Common myeloid progenitor, CD34-positive (primary cell): ENCODE data around the gene SLC17A9. TPM values are rescaled to one million over a fixed set of nuclear protein-coding genes. Genes with fewer than 3 reads are reported as not detected.

ENCODE experiments used
- CTCF ChIA-PET: fragments of 350-600 bp; sonication (Branson Sonifier 250); formaldehyde crosslinking; loops from one replicate; lab custom pipeline; 2021; ENCODE audit warnings: antibody characterized with exemption; lab: Charles Lee
- POLR2A ChIA-PET: fragments of 350-600 bp; sonication (Branson Sonifier 250); formaldehyde crosslinking; loops from one replicate; lab custom pipeline; 2021; ENCODE audit warnings: antibody characterized with exemption; lab: Charles Lee
- DNase-seq, 3 donors: peaks; one replicate each; pipeline versions ENCODE4 v3.0.0 to v3.0.0-alpha.2; 2013
- H3K27ac ChIP-seq, 2 experiments: 1 replicate in 1 of 2; 2 replicates in 1 of 2; pipeline ENCODE4 v1.7.0; 2013; ENCODE audit warnings: inconsistent platforms in 2 of 2, low read length in 2 of 2, mild to moderate bottlenecking in 2 of 2, low read depth in 1 of 2, moderate library complexity in 1 of 2; ENCODE audit not compliant: severe bottlenecking in 2 of 2, insufficient read depth in 1 of 2, poor library complexity in 1 of 2
- H3K27me3 ChIP-seq, 5 experiments: replicated peaks in 2 of 5; 1 replicate in 3 of 5; 2 replicates in 2 of 5; pipeline versions ENCODE4 v1.6.1 to v1.7.0; 2013; ENCODE audit warnings: low read length in 4 of 5, mild to moderate bottlenecking in 2 of 5, moderate library complexity in 2 of 5, inconsistent platforms in 1 of 5; ENCODE audit not compliant: insufficient read depth in 5 of 5, control insufficient read depth in 4 of 5
- H3K36me3 ChIP-seq, 4 experiments: 1 replicate in 2 of 4; 2 replicates in 2 of 4; pipeline versions ENCODE4 v1.6.1 to v1.7.0; 2013; ENCODE audit warnings: low read length in 3 of 4, control low read depth in 1 of 4, mild to moderate bottlenecking in 1 of 4; ENCODE audit not compliant: control insufficient read depth in 4 of 4, insufficient read depth in 4 of 4
- H3K4me1 ChIP-seq, 4 experiments: 1 replicate in 3 of 4; 2 replicates in 1 of 4; pipeline versions ENCODE4 v1.6.1 to v1.7.1; 2013; ENCODE audit warnings: low read length in 3 of 4, mild to moderate bottlenecking in 3 of 4, control low read depth in 1 of 4, inconsistent platforms in 1 of 4, moderate library complexity in 1 of 4; ENCODE audit not compliant: control insufficient read depth in 4 of 4, insufficient read depth in 4 of 4; ENCODE audit errors: control extremely low read depth in 1 of 4
- H3K4me3 ChIP-seq, 7 experiments: 1 replicate in 4 of 7; 2 replicates in 3 of 7; pipeline versions ENCODE4 v1.5.1 to v1.7.0; 2013; ENCODE audit warnings: mild to moderate bottlenecking in 7 of 7, low read length in 6 of 7, moderate library complexity in 6 of 7, inconsistent platforms in 2 of 7, low read depth in 2 of 7, control low read depth in 1 of 7; ENCODE audit not compliant: insufficient read depth in 4 of 7, control insufficient read depth in 1 of 7; ENCODE audit errors: extremely low read depth in 1 of 7
- H3K9me3 ChIP-seq, 5 experiments: 1 replicate in 4 of 5; 2 replicates in 1 of 5; pipeline versions ENCODE4 v1.6.1 to v1.7.1; 2013; ENCODE audit warnings: low read length in 4 of 5, mild to moderate bottlenecking in 2 of 5, inconsistent platforms in 1 of 5, low read depth in 1 of 5, moderate library complexity in 1 of 5; ENCODE audit not compliant: control insufficient read depth in 4 of 5, insufficient read depth in 2 of 5; ENCODE audit errors: control extremely low read depth in 1 of 5
- WGBS: methylation state at CpG from one replicate; pipeline ENCODE4 v1.1.5; 2013; ENCODE audit not compliant: insufficient coverage; 5-methylcytosine and 5-hydroxymethylcytosine counted together
- polyA plus RNA-seq: library from polyadenylated mRNA; unstranded; fragments of 120-200 nt; gene quantifications from one replicate; pipeline ENCODE4 v1.2.1, GENCODE V29; 2013

The SLC17A9 gene
- 41.8 TPM for polyA plus RNA-seq

GRCh38 chr20:62952373-62952967 is at the start of gene SLC17A9:
Gene SLC17A9 (plus strand): TSS chr20:62952709. CDS start chr20:62952831, 122 bp downstream.
- POLR2A ChIA-PET: no interaction called here
- CTCF ChIA-PET: interaction anchor here (1.2 to 2.5 kb wide), 3 partner anchors 11 to 16 kb away, joined by 3 to 10 read pairs (median 4); partner anchors contain the start of gene GID8
- H3K27me3 ChIP-seq: no peaks in the 10 kb centered on the region
- H3K4me3 ChIP-seq: peak within 1 kb of the TSS; percentile 23 to 90 (median 67)
- peak in 2 of 3 donors; percentile 57 to 70 for DNase-seq
- WGBS: under 1% methylated on average over 25 of the region's 37 CpGs
- peaks cover 0 to 9% (median 4%) of the 10 kb centered on the region in 5 experiments for H3K9me3 ChIP-seq
- peaks cover 5 to 52% (median 37%) of the 10 kb centered on the region in 4 experiments for H3K36me3 ChIP-seq
- peaks cover 2 to 61% (median 56%) of the 10 kb centered on the region in 4 experiments for H3K4me1 ChIP-seq
- peak within 1 kb of the TSS; percentile 76 to 83 for H3K27ac ChIP-seq

GRCh38 chr20:62902926-62903615 is 49.4 kb upstream of the SLC17A9 start:
- ChIA-PET POLR2A (interaction anchor here (1.1 to 1.2 kb wide), 2 partner anchors 11 to 12 kb away, joined by 3 to 4 read pairs; no protein-coding TSS in a partner anchor), CTCF (interaction anchor here (0.9 to 8.4 kb wide), 14 partner anchors 9 to 106 kb away, joined by 3 to 155 read pairs (median 4); partner anchors contain the start of gene DIDO1)
- Histone ChIP-seq H3K4me3 (no peak overlapping the region), H3K9me3 (no peaks in the 10 kb centered on the region), H3K4me1 (peaks cover 0 to 15% (median 8%) of the 10 kb centered on the region in 4 experiments), H3K36me3 (peaks cover 13 to 77% (median 59%) of the 10 kb centered on the region in 4 experiments), H3K27me3 (no peaks in the 10 kb centered on the region), H3K27ac (no peak overlapping the region)
- no CpG with 5 or more reads among the region's 7 CpGs for WGBS
- DNase-seq: no peak

GRCh38 chr20:62905536-62906117 is 46.9 kb upstream of the SLC17A9 start:
- H3K27ac ChIP-seq: no peak overlapping the region
- H3K4me1 ChIP-seq: peaks cover 0 to under 1% (median under 1%) of the 10 kb centered on the region in 4 experiments

GRCh38 chr20:62906209-62906608 is 46.3 kb upstream of the SLC17A9 start:
- Histone ChIP-seq H3K4me1 (no peaks in the 10 kb centered on the region), H3K9me3 (no peaks in the 10 kb centered on the region), H3K27ac (no peak overlapping the region), H3K27me3 (no peaks in the 10 kb centered on the region), H3K4me3 (no peak overlapping the region), H3K36me3 (peaks cover 18 to 99% (median 83%) of the 10 kb centered on the region in 4 experiments)
- POLR2A ChIA-PET: no interaction called here
- WGBS: 95% methylated on average over 16 of the region's 16 CpGs
- no peak for DNase-seq
- CTCF ChIA-PET: interaction anchor here (1.4 to 7.7 kb wide), 3 partner anchors 12 to 20 kb away, joined by 4 to 89 read pairs (median 41); partner anchors contain the start of gene DIDO1

More at GRCh38 chr20:62905536-62906117, 46.9 kb upstream of the SLC17A9 start:
- no peak for DNase-seq
- no peak overlapping the region for H3K4me3 ChIP-seq
- H3K36me3 ChIP-seq: peaks cover 18 to 95% (median 81%) of the 10 kb centered on the region in 4 experiments
- WGBS: 98% methylated on average over 17 of the region's 17 CpGs
- ChIA-PET POLR2A (no interaction called here), CTCF (interaction anchor here (7.7 kb wide), 1 partner anchor 12 kb away, joined by 89 read pairs; no protein-coding TSS in a partner anchor)
- H3K9me3 ChIP-seq: no peaks in the 10 kb centered on the region
- no peaks in the 10 kb centered on the region for H3K27me3 ChIP-seq

GRCh38 chr20:62906647-62907375 is 45.7 kb upstream of the SLC17A9 start:
- 96% methylated on average over 29 of the region's 31 CpGs for WGBS
- ChIA-PET POLR2A (interaction anchor here (1.0 kb wide), 1 partner anchor 48 kb away, joined by 7 read pairs; no protein-coding TSS in a partner anchor), CTCF (interaction anchor here (0.6 to 7.7 kb wide), 18 partner anchors 9 to 121 kb away, joined by 3 to 89 read pairs (median 6); partner anchors contain the start of genes BHLHE23 and DIDO1)
- H3K4me1 ChIP-seq: no peaks in the 10 kb centered on the region
- no peak overlapping the region for H3K4me3 ChIP-seq
- DNase-seq: no peak
- H3K36me3 ChIP-seq: peaks cover 18 to 99% (median 82%) of the 10 kb centered on the region in 4 experiments
- no peaks in the 10 kb centered on the region for H3K27me3 ChIP-seq
- H3K9me3 ChIP-seq: no peaks in the 10 kb centered on the region
- H3K27ac ChIP-seq: no peak overlapping the region
